Epithelial cell of proximal tubule (primary cell): Measurements from ENCODE around the gene THRAP3. TPM values are rescaled to one million over a fixed set of nuclear protein-coding genes. Genes with fewer than 3 reads are reported as not detected.

ENCODE experiments used
- DNase-seq: peaks from one replicate; pipeline ENCODE4 v3.0.0-alpha.2; 2011; ENCODE audit warnings: low read depth
- H3K4me3 ChIP-seq: 2 replicates; pipeline ENCODE4 v1.5.1; 2011; ENCODE audit warnings: low read depth, mild to moderate bottlenecking, low read length
- total RNA-seq: library from RNA; depleted of rRNA; stranded (reverse); fragments of >200 nt; gene quantifications from 2 replicates; pipeline ENCODE4 v1.2.3, GENCODE V29; 2015
- TF ChIP-seq, protein P1 (sequence below): conservative IDR thresholded peaks from 2 replicates; pipeline ENCODE4 v1.5.1; 2012; ENCODE audit warnings: low read depth, mild to moderate bottlenecking, low read length

The THRAP3 gene
- total RNA-seq, 1 donor from 2014 or later: 62.9 TPM

DNA sequence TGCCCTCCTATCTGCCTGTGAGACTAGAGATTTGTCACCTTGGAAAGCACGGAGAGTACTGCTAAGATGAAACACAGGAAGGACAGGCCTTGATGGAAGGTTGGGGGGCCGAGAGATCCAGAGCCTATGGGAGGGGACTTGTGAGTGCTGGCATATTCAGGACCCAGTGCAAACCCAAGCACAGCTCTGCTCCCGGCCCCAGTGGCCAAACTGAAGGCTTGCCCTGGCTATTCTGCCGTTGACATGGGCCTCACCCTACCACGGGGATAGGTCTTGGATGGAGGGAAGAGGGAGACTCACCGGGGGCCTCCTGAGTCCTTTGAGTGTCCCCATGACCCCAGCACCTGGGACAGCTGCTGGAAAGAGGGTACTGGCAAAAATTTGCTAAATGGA, 103.8 kb downstream of the THRAP3 start:
- H3K4me3 ChIP-seq: no peak overlapping the region
- DNase-seq: no peak
- TF ChIP-seq, protein P1, sequence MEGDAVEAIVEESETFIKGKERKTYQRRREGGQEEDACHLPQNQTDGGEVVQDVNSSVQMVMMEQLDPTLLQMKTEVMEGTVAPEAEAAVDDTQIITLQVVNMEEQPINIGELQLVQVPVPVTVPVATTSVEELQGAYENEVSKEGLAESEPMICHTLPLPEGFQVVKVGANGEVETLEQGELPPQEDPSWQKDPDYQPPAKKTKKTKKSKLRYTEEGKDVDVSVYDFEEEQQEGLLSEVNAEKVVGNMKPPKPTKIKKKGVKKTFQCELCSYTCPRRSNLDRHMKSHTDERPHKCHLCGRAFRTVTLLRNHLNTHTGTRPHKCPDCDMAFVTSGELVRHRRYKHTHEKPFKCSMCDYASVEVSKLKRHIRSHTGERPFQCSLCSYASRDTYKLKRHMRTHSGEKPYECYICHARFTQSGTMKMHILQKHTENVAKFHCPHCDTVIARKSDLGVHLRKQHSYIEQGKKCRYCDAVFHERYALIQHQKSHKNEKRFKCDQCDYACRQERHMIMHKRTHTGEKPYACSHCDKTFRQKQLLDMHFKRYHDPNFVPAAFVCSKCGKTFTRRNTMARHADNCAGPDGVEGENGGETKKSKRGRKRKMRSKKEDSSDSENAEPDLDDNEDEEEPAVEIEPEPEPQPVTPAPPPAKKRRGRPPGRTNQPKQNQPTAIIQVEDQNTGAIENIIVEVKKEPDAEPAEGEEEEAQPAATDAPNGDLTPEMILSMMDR: no peak

DNA sequence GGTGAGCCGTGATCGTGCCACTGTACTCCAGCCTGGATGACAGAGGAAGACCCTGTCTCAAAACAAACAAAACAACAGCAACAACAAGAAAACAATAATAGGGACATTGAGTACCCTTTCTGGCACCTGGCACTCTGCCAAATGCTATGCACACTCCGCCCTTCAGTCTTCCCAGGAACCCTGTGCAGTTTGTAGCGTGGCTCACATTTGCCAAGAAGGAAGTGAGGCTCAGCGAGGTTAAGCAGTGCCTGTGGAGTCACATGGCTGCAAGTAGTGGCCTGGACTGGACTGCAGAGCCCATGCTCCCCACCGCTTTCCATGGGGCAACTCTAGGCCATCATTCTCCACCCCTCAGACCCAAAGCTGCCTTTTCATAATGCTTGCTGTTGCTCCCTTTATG, 104.5 kb downstream of the THRAP3 start:
- TF ChIP-seq, protein P1: no peak
- H3K4me3 ChIP-seq: no peak overlapping the region
- no peak for DNase-seq

DNA sequence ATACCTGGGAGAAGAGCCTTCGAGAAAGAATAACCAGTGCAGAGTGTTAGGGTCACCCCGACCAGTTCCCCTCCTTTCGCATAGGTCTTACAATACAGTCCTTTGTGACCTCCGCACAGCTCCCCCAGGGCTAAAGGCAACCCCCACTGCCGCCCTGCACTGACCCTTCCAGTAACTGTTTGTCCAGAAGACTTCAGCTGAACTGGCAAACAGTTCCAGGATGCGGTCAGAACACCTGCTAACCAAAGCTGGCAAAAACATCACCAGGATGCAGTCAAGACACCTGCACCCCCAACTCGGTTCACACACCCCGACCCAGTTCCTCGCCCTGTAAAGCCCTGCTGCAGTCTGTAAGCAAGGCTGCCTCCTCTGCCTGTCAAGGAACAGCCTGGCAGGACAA, 105.6 kb downstream of the THRAP3 start:
- no peak overlapping the region for H3K4me3 ChIP-seq
- no peak for DNase-seq
- TF ChIP-seq, protein P1: no peak

DNA sequence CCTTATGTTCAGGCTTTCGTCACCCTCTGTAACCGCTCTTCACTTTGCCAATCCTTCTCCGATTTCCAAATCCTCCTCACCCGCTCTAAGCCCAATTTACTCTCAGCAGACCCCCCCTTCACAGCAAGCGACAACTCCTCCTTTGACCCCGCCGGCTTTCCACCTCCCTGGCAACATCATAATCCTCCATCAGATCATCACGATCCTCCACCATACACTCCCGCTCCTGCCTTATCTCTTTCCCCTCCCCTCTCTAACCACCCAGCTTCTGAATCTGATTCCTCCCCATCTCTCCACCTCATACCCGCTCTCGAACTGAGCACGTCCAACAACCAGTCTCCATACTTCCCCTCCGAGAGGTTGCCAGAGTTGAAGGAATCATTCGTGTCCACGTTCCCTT, 106.7 kb downstream of the THRAP3 start:
- TF ChIP-seq, protein P1: no peak
- no peak for DNase-seq
- no peak overlapping the region for H3K4me3 ChIP-seq

DNA sequence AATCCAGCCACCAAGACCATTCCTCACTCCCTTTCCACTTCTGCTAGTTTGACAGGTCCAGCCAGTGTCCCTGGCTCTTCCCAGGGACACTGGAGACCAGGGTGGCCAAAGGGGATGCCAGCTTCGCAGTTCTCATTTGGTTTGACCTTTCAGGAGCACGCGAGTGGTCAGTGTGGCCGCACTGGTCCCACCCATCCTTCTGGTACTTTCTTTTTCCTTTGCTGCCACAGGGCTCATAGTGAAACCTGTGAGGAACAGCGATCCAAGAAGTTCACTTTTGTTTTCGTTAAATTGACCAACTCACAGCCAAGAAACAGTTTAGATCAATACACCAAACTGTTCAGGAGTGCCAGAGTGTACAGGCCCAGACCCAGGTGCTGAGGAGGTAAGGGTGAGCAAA, 113.6 kb downstream of the THRAP3 start:
- no peak overlapping the region for H3K4me3 ChIP-seq
- TF ChIP-seq, protein P1: no peak
- DNase-seq: no peak

DNA sequence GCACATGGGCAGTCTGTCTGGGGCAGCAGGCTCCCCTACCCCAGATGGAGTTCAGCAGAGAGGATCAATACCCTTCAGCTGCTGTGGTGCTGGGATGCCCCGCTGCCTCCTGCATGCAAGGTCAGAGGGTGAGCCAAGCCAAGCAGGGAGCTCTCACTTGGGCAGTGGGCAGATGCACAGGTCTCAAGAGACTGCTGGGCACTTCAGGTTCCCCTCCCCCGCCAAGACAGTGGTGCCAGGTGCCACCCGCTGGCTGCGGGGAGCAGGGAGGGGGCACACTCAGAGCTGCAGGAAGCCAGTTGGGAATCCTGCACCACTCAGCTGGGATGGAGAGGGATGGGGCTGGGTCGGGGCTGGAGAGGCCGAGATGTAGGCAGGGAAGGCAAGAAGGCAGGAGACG, 115.0 kb downstream of the THRAP3 start:
- DNase-seq: no peak
- TF ChIP-seq, protein P1: no peak
- H3K4me3 ChIP-seq: no peak overlapping the region

DNA sequence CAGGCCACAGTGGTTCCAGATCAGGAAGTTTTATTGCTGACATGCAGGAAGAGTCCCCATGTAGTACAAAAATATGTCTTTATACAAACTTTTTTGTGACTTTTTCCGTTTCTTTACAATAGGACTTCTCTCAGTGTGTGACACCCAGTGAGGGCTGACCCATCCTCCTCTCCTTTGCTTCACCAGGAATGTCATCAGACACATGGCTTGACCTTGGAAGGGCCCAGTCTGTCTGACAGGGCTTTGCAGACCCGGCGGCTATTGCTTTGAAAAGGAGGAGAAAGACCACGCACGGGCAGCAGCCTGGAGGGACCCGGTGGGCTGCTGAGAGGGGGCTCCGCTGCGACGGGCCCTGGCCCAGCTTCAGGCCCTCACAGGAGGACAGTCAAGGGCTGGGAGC, 115.4 kb downstream of the THRAP3 start:
- H3K4me3 ChIP-seq: no peak overlapping the region
- no peak for DNase-seq
- TF ChIP-seq, protein P1: no peak
